ENCODE data around the gene CSN3. TPM values are rescaled to one million over a fixed set of nuclear protein-coding genes. Genes with fewer than 3 reads are reported as not detected.
"Not testable (repeated sequence)": the region's sequence is repeated elsewhere in the genome, so short reads cannot be mapped to it uniquely, and the experiment has no call there.

CSN3 gene
- total RNA-seq, result not detected
- total RNA-seq (2013), result not detected

- H3K4me1 Mint-ChIP-seq; intact Hi-C loops (cut with micrococcal nuclease); H3K27me3 ChIP-seq (ENCODE audit: control insufficient read depth, insufficient read depth, low read length); H3K27ac Mint-ChIP-seq; H3K9me3 Mint-ChIP-seq; ATAC-seq; H3K4me3 Mint-ChIP-seq; H3K9me3 ChIP-seq (ENCODE audit: control insufficient read depth, insufficient read depth, low read length); DNase-seq; H3K27me3 Mint-ChIP-seq (ENCODE audit: low read depth in 2 of 2); H3K4me1 ChIP-seq (ENCODE audit: control insufficient read depth, insufficient read depth, low read length); H3K27ac ChIP-seq (ENCODE audit: low read length); H3K4me3 ChIP-seq (ENCODE audit: low read length); H3K36me3 ChIP-seq (ENCODE audit: control insufficient read depth, insufficient read depth, low read length); H3K36me3 Mint-ChIP-seq: not testable (repeated sequence)
- WGBS (ENCODE audit: insufficient coverage), result 88% methylated on average over 1 of the region's 3 CpGs
Measured at GRCh38 chr4:70242297-70242696, at the start of gene CSN3. Gene CSN3, plus strand, starts transcription at chr4:70242597. Its CDS starts 2,223 bp downstream, at chr4:70244820.

- no peak overlapping the region for H3K27ac ChIP-seq (ENCODE audit: low read length)
- no peak overlapping the region for H3K4me3 Mint-ChIP-seq
- H3K4me1 ChIP-seq (ENCODE audit: control insufficient read depth, insufficient read depth, low read length), result no peaks in the 10 kb centered on the region
- H3K27me3 ChIP-seq (ENCODE audit: control insufficient read depth, insufficient read depth, low read length), result no peaks in the 10 kb centered on the region
- no peaks in the 10 kb centered on the region for H3K9me3 ChIP-seq (ENCODE audit: control insufficient read depth, insufficient read depth, low read length)
- 89% methylated on average over 1 of the region's 2 CpGs for WGBS (ENCODE audit: insufficient coverage)
- ATAC-seq (no peak), DNase-seq (no peak)
- no peaks in the 10 kb centered on the region for H3K9me3 Mint-ChIP-seq
- H3K36me3 ChIP-seq (ENCODE audit: control insufficient read depth, insufficient read depth, low read length), result no peaks in the 10 kb centered on the region
- no peak overlapping the region for H3K4me3 ChIP-seq (ENCODE audit: low read length)
- no peak for TF ChIP-seq CTCF (IDR thresholded peaks at IDR 0.05)
- intact Hi-C loops (cut with micrococcal nuclease), result no loop called here
- H3K36me3 Mint-ChIP-seq, result no peaks in the 10 kb centered on the region
- H3K27me3 Mint-ChIP-seq (ENCODE audit: low read depth in 2 of 2), result no peaks in the 10 kb centered on the region
- H3K27ac Mint-ChIP-seq, result no peak overlapping the region
- no peaks in the 10 kb centered on the region for H3K4me1 Mint-ChIP-seq
Measured at GRCh38 chr4:70192895-70193294, 49.5 kb upstream of the CSN3 start.

GRCh38 chr4:70195425-70195824 is 47.0 kb upstream of the CSN3 start, which contains the start of gene ODAM:
Gene ODAM, plus strand, starts transcription at chr4:70195725. Its CDS starts 819 bp downstream, at chr4:70196544.
- intact Hi-C loops (cut with micrococcal nuclease), result no loop called here
- Histone ChIP-seq H3K27ac (ENCODE audit: low read length) (no peak within 1 kb of the TSS), H3K4me3 (ENCODE audit: low read length) (no peak within 1 kb of the TSS), H3K9me3 (ENCODE audit: control insufficient read depth, insufficient read depth, low read length) (no peaks in the 10 kb centered on the region), H3K4me1 (ENCODE audit: control insufficient read depth, insufficient read depth, low read length) (no peaks in the 10 kb centered on the region), H3K27me3 (ENCODE audit: control insufficient read depth, insufficient read depth, low read length) (no peaks in the 10 kb centered on the region), H3K36me3 (ENCODE audit: control insufficient read depth, insufficient read depth, low read length) (no peaks in the 10 kb centered on the region)
- DNase-seq (no peak), ATAC-seq (no peak)
- Mint-ChIP-seq H3K27ac (no peak within 1 kb of the TSS), H3K4me1 (no peaks in the 10 kb centered on the region), H3K9me3 (no peaks in the 10 kb centered on the region), H3K36me3 (no peaks in the 10 kb centered on the region), H3K4me3 (no peak within 1 kb of the TSS), H3K27me3 (ENCODE audit: low read depth in 2 of 2) (no peaks in the 10 kb centered on the region)
- no peak for TF ChIP-seq CTCF (IDR thresholded peaks at IDR 0.05)
- WGBS (ENCODE audit: insufficient coverage), result 73% methylated on average over 1 of the region's 1 CpG

- no peak for ATAC-seq
- Histone ChIP-seq H3K27ac (ENCODE audit: low read length) (no peak overlapping the region), H3K4me1 (ENCODE audit: control insufficient read depth, insufficient read depth, low read length) (no peaks in the 10 kb centered on the region), H3K4me3 (ENCODE audit: low read length) (no peak overlapping the region), H3K9me3 (ENCODE audit: control insufficient read depth, insufficient read depth, low read length) (no peaks in the 10 kb centered on the region), H3K36me3 (ENCODE audit: control insufficient read depth, insufficient read depth, low read length) (no peaks in the 10 kb centered on the region), H3K27me3 (ENCODE audit: control insufficient read depth, insufficient read depth, low read length) (no peaks in the 10 kb centered on the region)
- DNase-seq, result no peak
- no peaks in the 10 kb centered on the region for H3K9me3 Mint-ChIP-seq
- TF ChIP-seq CTCF (IDR thresholded peaks at IDR 0.05), result no peak
- H3K4me3 Mint-ChIP-seq, result no peak overlapping the region
- H3K27ac Mint-ChIP-seq, result no peak overlapping the region
- no peaks in the 10 kb centered on the region for H3K36me3 Mint-ChIP-seq
- intact Hi-C loops (cut with micrococcal nuclease), result no loop called here
- no peaks in the 10 kb centered on the region for H3K4me1 Mint-ChIP-seq
- no CpG with 5 or more reads among the region's 2 CpGs for WGBS (ENCODE audit: insufficient coverage)
- H3K27me3 Mint-ChIP-seq (ENCODE audit: low read depth in 2 of 2), result no peaks in the 10 kb centered on the region
Measured at GRCh38 chr4:70196857-70197256, 45.5 kb upstream of the CSN3 start.
